OCI-LY1 (cell line): ENCODE measurements around the gene KCNA2.

Experiments
- EZH2 ChIP-seq: fragments of 200-600 bp; sonication (generic), shearing (Covaris generic); IDR thresholded peaks from 2 replicates; pipeline ENCODE4 v1.8.0; 2017; ENCODE audit warnings: borderline replicate concordance, mixed run types, mild to moderate bottlenecking, antibody characterized with exemption, low read length, moderate library complexity, mixed read lengths
- TF ChIP-seq, protein P1 (sequence below): fragments of 200-600 bp; sonication (generic), shearing (Covaris generic); IDR thresholded peaks from 2 replicates; pipeline ENCODE4 v1.5.1; 2017; ENCODE audit warnings: mild to moderate bottlenecking, antibody characterized with exemption, low read length, moderate library complexity, mixed read lengths

DNA sequence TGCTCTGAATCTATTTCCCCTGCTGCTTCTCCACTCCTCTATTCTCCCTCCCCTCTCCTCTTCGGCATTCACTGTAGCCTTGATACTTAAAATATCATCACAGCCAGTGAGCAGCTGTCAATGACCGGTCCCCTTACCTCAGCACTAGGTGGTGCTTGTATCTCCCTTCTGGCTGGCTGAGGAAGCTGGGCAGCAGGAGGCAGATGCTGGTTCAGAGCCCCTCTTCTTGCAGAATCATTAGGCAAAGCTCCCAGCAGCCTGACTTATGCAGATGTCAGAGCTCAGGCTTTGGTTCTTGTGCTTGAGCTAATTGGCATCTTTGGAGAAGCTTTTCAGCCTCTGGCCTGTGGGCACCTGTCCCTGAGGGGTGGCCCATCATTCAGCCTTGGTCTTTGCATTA, 31.9 kb upstream of the KCNA2 start:
- TF ChIP-seq, protein P1, sequence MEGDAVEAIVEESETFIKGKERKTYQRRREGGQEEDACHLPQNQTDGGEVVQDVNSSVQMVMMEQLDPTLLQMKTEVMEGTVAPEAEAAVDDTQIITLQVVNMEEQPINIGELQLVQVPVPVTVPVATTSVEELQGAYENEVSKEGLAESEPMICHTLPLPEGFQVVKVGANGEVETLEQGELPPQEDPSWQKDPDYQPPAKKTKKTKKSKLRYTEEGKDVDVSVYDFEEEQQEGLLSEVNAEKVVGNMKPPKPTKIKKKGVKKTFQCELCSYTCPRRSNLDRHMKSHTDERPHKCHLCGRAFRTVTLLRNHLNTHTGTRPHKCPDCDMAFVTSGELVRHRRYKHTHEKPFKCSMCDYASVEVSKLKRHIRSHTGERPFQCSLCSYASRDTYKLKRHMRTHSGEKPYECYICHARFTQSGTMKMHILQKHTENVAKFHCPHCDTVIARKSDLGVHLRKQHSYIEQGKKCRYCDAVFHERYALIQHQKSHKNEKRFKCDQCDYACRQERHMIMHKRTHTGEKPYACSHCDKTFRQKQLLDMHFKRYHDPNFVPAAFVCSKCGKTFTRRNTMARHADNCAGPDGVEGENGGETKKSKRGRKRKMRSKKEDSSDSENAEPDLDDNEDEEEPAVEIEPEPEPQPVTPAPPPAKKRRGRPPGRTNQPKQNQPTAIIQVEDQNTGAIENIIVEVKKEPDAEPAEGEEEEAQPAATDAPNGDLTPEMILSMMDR: no peak
- TF ChIP-seq EZH2: no peak
